Measurements from ENCODE around the gene GPR21.

GPR21 gene

GRCh38 chr9:123084256-123084655 lies 50.8 kb downstream of the GPR21 start:
- no peaks in the 10 kb centered on the region for H3K9me3 ChIP-seq (ENCODE audit: insufficient read depth, low read depth, low read length)
- TF ChIP-seq EZH2phosphoT487 (IDR thresholded peaks at IDR 0.05; ENCODE audit: borderline replicate concordance) (no peak), CTCF (conservative IDR thresholded peaks at IDR 0.05; ENCODE audit: low read length) (no peak)
- H2AFZ ChIP-seq (ENCODE audit: low read length): no peak overlapping the region
- no peak overlapping the region for H3K9ac ChIP-seq (ENCODE audit: low read depth, low read length, poor library complexity, severe bottlenecking)
- no peaks in the 10 kb centered on the region for H3F3A ChIP-seq (ENCODE audit: low read depth)
- no peaks in the 10 kb centered on the region for H3K9me2 ChIP-seq (replicated peaks; ENCODE audit: low read depth, low read length)
- peaks cover 17% of the 10 kb centered on the region; the same call in 1 of the 2 replicates for H3K36me3 ChIP-seq (ENCODE audit: insufficient read depth, low read length)
- no peaks in the 10 kb centered on the region for H3K4me1 ChIP-seq (ENCODE audit: insufficient read depth, low read length, poor library complexity, severe bottlenecking)
- H3K4me3 ChIP-seq (ENCODE audit: low read length, poor library complexity, severe bottlenecking): no peak overlapping the region
- H3K79me2 ChIP-seq (ENCODE audit: insufficient read depth, low read length): no peaks in the 10 kb centered on the region
- no peaks in the 10 kb centered on the region for H4K20me1 ChIP-seq (ENCODE audit: insufficient read depth, low read length, poor library complexity, severe bottlenecking)
- H3K27me3 ChIP-seq (ENCODE audit: insufficient read depth, low read length, poor library complexity, severe bottlenecking): no peaks in the 10 kb centered on the region
- H3K4me2 ChIP-seq (ENCODE audit: low read depth, low read length, poor library complexity, severe bottlenecking): no peak overlapping the region

Measured in Loucy (cell line).